Measurements from ENCODE around the gene WDR48. TPM values are rescaled to one million over a fixed set of nuclear protein-coding genes. Genes with fewer than 3 reads are reported as not detected.

WDR48 gene
- total and polyA plus RNA-seq, 2 experiments from 2014 or later, result 27.2 to 54.3 TPM

- no peak overlapping the region for H3K27ac Mint-ChIP-seq
Observed at GRCh38 chr3:39130693-39131265, 79.0 kb downstream of the WDR48 start.

More at GRCh38 chr3:39130693-39131265, 79.0 kb downstream of the WDR48 start:
- no peaks in the 10 kb centered on the region for H3F3A ChIP-seq (replicated peaks; ENCODE audit: low read depth)
- H3K36me3 ChIP-seq (ENCODE audit: insufficient read depth), result no peaks in the 10 kb centered on the region
- Mint-ChIP-seq H3K4me1 (peaks cover 6% of the 10 kb centered on the region; the same call in 2 of the 3 replicates), H3K36me3 (ENCODE audit: low read depth) (no peaks in the 10 kb centered on the region), H3K9me3 (no peaks in the 10 kb centered on the region), H3K27me3 (ENCODE audit: insufficient read depth, low read depth, poor library complexity) (peaks cover 6% of the 10 kb centered on the region), H3K4me3 (no peak overlapping the region)
- ATAC-seq (no peak), DNase-seq (ENCODE audit: low spot score) (no peak)
- no peaks in the 10 kb centered on the region for H3K4me1 ChIP-seq (ENCODE audit: insufficient read depth)
- H3K4me3 ChIP-seq, result no peak overlapping the region
- H3K4me2 ChIP-seq, result no peak overlapping the region
- no peaks in the 10 kb centered on the region for H3K9me2 ChIP-seq (ENCODE audit: insufficient read depth)
- TF ChIP-seq ETS1 (IDR thresholded peaks at IDR 0.05) (no peak), CREB1 (CRISPR knock-in tag; IDR thresholded peaks at IDR 0.05; ENCODE audit: low read depth) (no peak), ZNF331 (CRISPR knock-in tag; IDR thresholded peaks at IDR 0.05; ENCODE audit: low read depth) (no peak), STAT1 (IDR thresholded peaks at IDR 0.05; ENCODE audit: unreplicated experiment) (no peak), REST (IDR thresholded peaks at IDR 0.05; ENCODE audit: unreplicated experiment) (no peak), JUNB (IDR thresholded peaks at IDR 0.05; ENCODE audit: unreplicated experiment) (no peak), EZH2 (IDR thresholded peaks at IDR 0.05; ENCODE audit: low read depth, unreplicated experiment) (no peak), CTCF (conservative IDR thresholded peaks at IDR 0.05; ENCODE audit: low read depth in 2 of 2) (no peak), ZNF114 (CRISPR knock-in tag; IDR thresholded peaks at IDR 0.05) (no peak), EZH2phosphoT487 (IDR thresholded peaks at IDR 0.05; ENCODE audit: unreplicated experiment) (no peak), NANOG (IDR thresholded peaks at IDR 0.05; ENCODE audit: borderline replicate concordance) (no peak), POLR2AphosphoS5 (IDR thresholded peaks at IDR 0.05; ENCODE audit: low read depth) (no peak)
- no peaks in the 10 kb centered on the region for H4K20me1 ChIP-seq (replicated peaks; ENCODE audit: insufficient read depth)
- H2AFZ ChIP-seq, result no peak overlapping the region
- H3K79me2 ChIP-seq (replicated peaks; ENCODE audit: insufficient read depth), result no peaks in the 10 kb centered on the region
- H3K27me3 ChIP-seq (ENCODE audit: insufficient read depth), result no peaks in the 10 kb centered on the region
- no peak overlapping the region for H3K27ac ChIP-seq (ENCODE audit: low read depth)

Measured in GM23338 (cell line).